GM04503 (cell line): ENCODE measurements around the gene PRRT4.

Source experiments
- DNase-seq: peaks from one replicate; pipeline ENCODE4 v3.0.0-alpha.2; 2012; ENCODE audit warnings: low read depth

Gene PRRT4

DNA sequence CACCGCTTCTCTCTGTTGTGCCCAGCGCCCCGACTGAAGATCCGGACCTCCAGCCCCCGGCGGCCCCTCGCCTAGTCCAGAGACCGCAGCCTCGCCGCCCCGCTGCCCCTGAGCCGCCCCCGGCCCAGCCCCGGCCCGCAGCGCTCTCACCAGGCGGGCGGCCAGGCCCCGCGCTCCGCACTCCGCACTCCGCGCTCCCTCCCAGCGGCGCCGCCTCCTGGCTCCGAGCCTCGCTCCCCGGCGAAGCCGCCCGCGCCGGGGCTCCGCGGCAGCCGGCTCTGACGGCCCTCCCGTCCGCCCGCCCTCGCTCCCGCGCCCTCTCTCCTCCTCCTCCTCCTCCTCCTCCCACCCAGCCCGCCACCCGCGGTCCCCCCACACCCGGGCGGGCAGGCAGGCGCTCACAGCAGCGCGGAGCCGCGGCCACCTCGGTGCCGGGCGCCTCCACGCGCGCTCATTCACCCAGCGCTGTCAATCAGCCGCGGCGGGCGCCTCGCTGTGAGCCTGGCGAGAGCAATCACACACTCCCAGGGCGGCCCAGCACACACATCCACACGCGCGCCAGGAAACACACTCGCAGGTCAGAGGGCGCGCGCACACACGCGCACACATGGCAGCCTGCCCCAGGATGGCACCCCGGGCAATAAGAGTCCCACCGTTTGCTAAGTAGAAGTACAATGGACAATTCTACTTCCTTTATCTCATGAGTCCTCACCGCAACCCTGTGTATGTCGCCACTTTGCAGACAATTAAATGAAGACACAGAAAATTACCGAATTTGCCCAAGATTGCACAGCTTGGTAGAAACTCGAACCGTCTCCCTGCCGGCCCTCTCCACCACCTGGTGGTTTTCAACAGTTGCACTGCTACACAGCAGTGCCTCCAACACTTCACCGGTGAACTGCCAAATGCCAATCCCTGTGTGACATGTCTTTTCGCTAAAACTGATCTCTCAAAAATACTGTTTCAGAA, at the start of gene PRRT4:
Gene PRRT4 (minus strand): TSS at position 280 of the 969 bp plus-strand sequence.
- DNase-seq = no peak

DNA sequence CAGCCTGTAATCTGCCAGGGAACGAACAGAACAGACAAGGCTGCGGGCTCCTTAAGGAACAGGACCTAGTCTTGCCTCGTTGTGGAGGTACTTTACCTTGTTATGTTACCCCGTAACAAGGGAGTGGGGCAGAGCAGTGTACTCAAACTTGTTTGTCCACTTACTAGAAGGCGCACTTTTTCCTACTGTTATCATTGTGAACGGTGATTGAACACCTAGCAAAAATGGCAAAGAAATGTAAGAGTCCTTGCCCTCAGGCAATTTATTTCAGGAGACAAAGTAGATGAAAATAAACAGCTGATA, 48.9 kb upstream of the PRRT4 start:
- DNase-seq = no peak

DNA sequence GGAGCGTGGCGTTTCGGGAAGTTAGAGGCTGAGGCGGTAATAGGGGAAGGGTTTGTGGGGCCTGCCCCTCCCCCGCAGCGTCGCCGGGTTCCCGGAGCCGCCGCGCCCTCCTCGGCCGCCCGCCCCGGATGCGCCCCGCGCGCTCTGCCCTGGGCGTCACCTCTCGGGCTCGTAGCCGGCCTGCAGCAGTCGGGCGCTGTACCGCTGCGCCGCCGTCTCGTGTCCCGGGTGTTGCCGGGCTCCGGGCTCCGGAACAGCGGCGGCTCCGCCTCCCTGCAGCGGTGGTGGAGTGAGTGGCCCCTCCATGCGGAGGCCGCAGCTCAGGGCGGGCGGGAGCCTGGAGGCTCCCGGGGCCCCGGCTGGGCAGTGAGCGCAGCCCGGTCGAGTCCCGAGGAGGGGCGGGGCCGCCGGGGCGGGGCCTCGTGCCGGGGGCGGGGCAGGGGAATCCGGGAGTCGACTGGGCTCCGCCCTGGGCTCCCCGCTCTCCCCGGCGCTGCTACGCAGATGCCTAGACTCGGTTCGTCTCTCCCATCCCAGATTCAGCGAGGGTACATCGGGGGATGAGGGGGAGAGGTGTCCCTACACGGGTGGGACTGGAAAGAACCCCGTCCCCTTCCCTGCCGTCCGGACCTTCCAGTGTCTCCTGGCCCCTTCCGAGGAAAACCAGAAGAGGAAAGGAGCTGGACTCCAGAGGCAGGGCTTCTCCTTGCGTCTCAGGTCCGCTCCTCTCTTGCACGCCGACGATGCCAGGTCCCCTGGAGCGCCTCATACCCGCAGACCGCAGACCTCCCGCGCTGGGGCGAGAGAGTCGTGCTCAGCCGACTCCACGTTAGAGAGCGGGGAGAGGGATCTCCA, 48.3 kb upstream of the PRRT4 start, which contains the start of gene IMPDH1:
Gene IMPDH1 (minus strand): TSS at position 387 of the 855 bp plus-strand sequence. CDS start 81 bp downstream, at position 306.
- DNase-seq = peak; percentile 44

- no peak for DNase-seq
These were observed 47.5 kb upstream of the PRRT4 start for GRCh38 chr7:128408709-128409595.

DNA sequence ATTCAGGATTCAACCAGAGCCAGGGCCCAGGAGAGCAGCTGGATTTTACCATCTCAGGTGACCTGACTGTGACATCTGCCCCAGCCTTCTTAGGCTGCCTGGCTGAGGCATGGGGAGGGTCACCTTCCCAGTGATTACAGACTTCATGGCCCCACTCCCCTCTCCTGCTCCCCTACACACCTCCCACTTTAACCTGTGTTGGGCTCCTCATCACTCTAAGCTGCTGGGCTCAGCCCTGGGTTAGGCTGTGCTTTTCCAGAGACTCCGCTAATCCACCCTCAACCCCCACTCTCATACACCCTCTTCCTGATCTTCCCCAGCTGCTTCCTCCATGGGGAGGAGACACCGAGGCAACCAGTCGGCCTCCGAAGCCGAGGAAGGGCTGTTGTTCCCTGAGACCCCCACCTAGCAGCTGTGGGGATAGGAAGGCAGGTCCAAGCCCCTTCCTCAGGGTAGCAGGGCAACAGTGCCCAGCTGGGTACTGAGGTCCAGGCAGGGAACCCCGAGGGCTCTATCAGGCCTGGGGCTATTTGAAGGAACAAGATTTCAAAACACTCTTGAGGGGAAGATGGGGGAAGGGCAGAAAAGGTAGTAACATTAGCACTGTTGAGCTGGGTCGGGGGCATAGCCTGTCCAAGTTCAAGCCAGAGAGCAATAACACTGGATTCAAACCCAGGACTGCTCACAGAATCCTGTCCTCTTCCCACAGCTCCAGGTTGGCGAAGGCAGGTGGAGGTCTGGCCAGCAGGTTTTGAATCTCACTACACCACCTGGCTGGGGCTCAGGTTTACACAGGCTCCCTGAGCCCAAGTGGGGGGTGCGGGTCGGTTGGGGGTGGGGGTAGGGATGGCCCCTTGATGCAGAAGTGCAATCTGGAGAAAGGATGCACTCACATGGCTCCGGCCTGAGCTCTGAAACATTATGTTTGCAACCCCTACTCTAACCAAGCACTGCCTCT, 46.5 kb upstream of the PRRT4 start:
- no peak for DNase-seq

- no peak for DNase-seq
These were observed 45.7 kb upstream of the PRRT4 start for GRCh38 chr7:128407233-128407589.

GRCh38 chr7:128406314-128407232, 45.1 kb upstream of the PRRT4 start:
- DNase-seq = no peak

GRCh38 chr7:128405471-128406313, 44.2 kb upstream of the PRRT4 start:
- no peak for DNase-seq

DNA sequence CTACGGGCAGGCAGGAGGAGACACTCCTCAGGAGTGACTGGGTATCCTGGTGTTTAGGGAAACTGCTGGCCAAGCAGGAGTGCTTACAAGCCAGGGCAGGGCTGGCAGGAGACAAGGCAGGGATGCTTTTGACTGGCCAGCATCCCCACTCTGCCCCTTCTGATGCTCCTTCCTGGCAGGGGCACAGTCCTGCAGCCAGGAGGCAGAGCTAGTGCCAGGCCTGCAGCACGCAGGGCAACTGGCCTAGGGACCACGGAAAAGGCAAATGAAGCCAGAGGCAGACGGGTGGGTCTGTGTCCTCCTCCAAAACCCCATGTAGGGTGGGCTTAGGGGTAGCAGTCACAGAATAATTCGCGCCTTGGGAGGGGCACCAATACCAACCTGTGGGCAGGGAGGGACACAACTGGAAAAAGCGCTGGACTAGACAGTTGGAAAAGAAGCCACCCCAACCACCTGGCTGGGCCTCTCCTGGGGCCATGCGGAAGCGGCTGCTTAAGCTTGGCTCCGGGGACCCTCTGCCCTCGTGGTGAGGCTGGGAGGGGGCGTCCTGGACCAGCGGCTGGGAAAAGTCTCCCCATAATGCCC, 43.5 kb upstream of the PRRT4 start:
- no peak for DNase-seq

- DNase-seq = no peak
These were observed 42.7 kb upstream of the PRRT4 start for GRCh38 chr7:128404143-128404681.

GRCh38 chr7:128403676-128404075, 42.2 kb upstream of the PRRT4 start:
- no peak for DNase-seq

- DNase-seq = no peak
These were observed 40.9 kb upstream of the PRRT4 start for GRCh38 chr7:128402356-128402755.

GRCh38 chr7:128400566-128400965, 39.1 kb upstream of the PRRT4 start:
- no peak for DNase-seq

DNA sequence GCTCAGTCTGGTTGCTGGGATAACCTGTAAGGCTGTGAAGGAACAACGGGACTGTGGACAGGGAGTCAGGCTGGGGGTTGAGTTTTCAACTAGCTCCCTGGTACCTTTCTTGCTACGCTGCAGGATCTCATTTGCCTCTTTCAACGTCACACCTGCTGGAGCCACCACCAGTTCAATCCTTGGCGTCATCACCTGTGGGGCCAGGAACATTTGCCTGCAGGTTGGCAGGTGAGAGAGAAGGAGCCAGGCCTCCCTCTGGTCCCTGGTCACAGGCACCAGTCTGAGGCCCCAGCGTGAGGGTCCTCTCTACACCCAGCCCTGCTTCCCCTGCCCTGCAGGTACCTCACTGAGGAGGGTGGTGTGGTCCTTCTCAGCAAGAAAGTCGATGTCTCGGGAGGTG, 38.5 kb upstream of the PRRT4 start:
- DNase-seq = no peak

DNA sequence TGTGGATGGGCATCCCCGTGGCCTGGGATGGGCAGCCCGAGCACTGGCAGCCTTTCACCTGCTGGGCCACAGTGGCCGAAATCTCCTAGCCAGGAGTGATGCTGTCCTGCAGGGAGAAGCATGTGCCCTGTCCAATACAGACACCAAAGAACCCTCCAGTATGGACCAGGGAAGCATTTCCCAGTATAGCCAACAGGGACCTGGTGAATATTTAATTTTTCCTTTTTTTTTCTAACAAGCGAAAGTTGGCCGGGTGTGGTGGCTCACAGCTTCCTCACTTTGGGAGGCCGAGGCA, 37.3 kb upstream of the PRRT4 start:
- DNase-seq = no peak

GRCh38 chr7:128398016-128398840, 36.7 kb upstream of the PRRT4 start:
- no peak for DNase-seq

DNA sequence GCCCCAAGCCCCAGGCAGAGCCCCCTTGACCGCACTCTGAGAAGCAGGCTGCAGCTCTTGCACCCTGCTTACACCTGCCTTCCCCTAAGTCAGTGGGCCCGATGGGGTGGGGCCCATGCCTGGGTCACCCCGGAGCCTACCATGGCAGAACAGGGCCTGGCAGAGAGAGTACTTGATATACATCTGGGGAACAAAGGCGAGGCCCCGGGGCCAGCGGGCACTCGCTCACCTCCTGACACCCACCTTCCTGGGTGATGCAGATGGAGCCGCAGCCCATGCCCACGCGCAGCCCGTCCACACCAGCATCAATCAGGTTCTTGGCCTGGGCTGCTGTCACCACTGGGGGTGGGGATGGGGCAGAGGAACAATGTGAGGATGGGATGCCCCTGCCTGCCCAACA, 34.9 kb upstream of the PRRT4 start:
- DNase-seq = no peak
